Neural progenitor cell (in vitro differentiated cells): ENCODE results near the gene DTNA. TPM values are rescaled to one million over a fixed set of nuclear protein-coding genes. Genes with fewer than 3 reads are reported as not detected.

ENCODE experiments used
- DNase-seq: peaks from one replicate; pipeline ENCODE4 v3.0.0-alpha.2; 2016; ENCODE audit warnings: low spot score
- H2AFZ ChIP-seq: fragments of 200-600 bp; sonication (generic); replicated peaks from 2 replicates; pipeline ENCODE4 v1.6.1; 2016; ENCODE audit warnings: antibody characterized with exemption
- H3F3A ChIP-seq: fragments of 200-600 bp; sonication (generic); 2 replicates; pipeline ENCODE4 v1.6.1; 2016; ENCODE audit warnings: antibody characterized with exemption, low read depth
- H3K27ac ChIP-seq: fragments of 200-600 bp; sonication (generic); 2 replicates; pipeline ENCODE4 v1.5.1; 2016; ENCODE audit warnings: mild to moderate bottlenecking
- H3K27me3 ChIP-seq: fragments of 200-600 bp; sonication (generic); 2 replicates; pipeline ENCODE4 v1.6.1; 2016; ENCODE audit warnings: mild to moderate bottlenecking, moderate library complexity
- H3K36me3 ChIP-seq: fragments of 200-600 bp; sonication (generic); 2 replicates; pipeline ENCODE4 v1.5.1; 2016
- H3K4me1 ChIP-seq: fragments of 200-600 bp; sonication (generic); 2 replicates; pipeline ENCODE4 v1.6.1; 2016; ENCODE audit warnings: mixed run types
- H3K4me2 ChIP-seq: fragments of 200-600 bp; sonication (generic); 2 replicates; pipeline ENCODE4 v1.6.1; 2016
- H3K4me3 ChIP-seq: fragments of 200-600 bp; sonication (generic); 2 replicates; pipeline ENCODE4 v1.5.1; 2016
- H3K79me2 ChIP-seq: fragments of 200-600 bp; sonication (generic); 2 replicates; pipeline ENCODE4 v1.6.1; 2016; ENCODE audit warnings: low read depth
- H3K9ac ChIP-seq: fragments of 200-600 bp; sonication (generic); 2 replicates; pipeline ENCODE4 v1.6.1; 2016
- H3K9me3 ChIP-seq: fragments of 200-600 bp; sonication (generic); 2 replicates; pipeline ENCODE4 v1.5.1; 2016; ENCODE audit warnings: low read depth
- H4K20me1 ChIP-seq: fragments of 200-600 bp; sonication (generic); 2 replicates; pipeline ENCODE4 v1.6.1; 2016; ENCODE audit warnings: low read depth
- H3K27ac Mint-ChIP-seq: 3 replicates; pipeline ENCODE4 v1.8.0; 2021; ENCODE audit warnings: mixed read lengths
- H3K27me3 Mint-ChIP-seq: 2 replicates; pipeline ENCODE4 v1.8.0; 2022; ENCODE audit warnings: low read depth, mild to moderate bottlenecking, inconsistent platforms, moderate library complexity, mixed read lengths; ENCODE audit not compliant: insufficient read depth
- H3K36me3 Mint-ChIP-seq: 3 replicates; pipeline ENCODE4 v1.8.0; 2021; ENCODE audit warnings: mixed read lengths
- H3K4me1 Mint-ChIP-seq: 3 replicates; pipeline ENCODE4 v1.8.0; 2021; ENCODE audit warnings: mixed read lengths
- H3K4me3 Mint-ChIP-seq: 3 replicates; pipeline ENCODE4 v1.8.0; 2021; ENCODE audit warnings: mild to moderate bottlenecking, moderate library complexity, mixed read lengths
- H3K9me3 Mint-ChIP-seq: 3 replicates; pipeline ENCODE4 v1.8.0; 2020; ENCODE audit warnings: mixed read lengths
- CTCF ChIP-seq: fragments of 200-600 bp; sonication (generic); IDR thresholded peaks from 2 replicates; pipeline ENCODE4 v1.5.1; 2017; ENCODE audit warnings: antibody characterized with exemption, mild to moderate bottlenecking
- EZH2 ChIP-seq: fragments of 200-600 bp; sonication (generic); IDR thresholded peaks from 2 replicates; pipeline ENCODE4 v1.6.1; 2017; ENCODE audit warnings: antibody characterized with exemption, mild to moderate bottlenecking, moderate library complexity
- EZH2phosphoT487 ChIP-seq: fragments of 200-600 bp; sonication (generic); IDR thresholded peaks from 2 replicates; pipeline ENCODE4 v1.6.1; 2017; ENCODE audit warnings: antibody characterized with exemption
- total RNA-seq: library from RNA; depleted of rRNA; stranded (reverse); fragments of >200 nt; gene quantifications from 2 replicates; pipeline ENCODE4 v1.2.3, GENCODE V29; 2015; ENCODE audit warnings: low replicate concordance

DTNA gene
- total RNA-seq, 1 donor from 2014 or later: 15.0 TPM

GRCh38 chr18:34880403-34880802, 170.3 kb downstream of the DTNA start:
- TF ChIP-seq EZH2phosphoT487: no peak
- no peak for TF ChIP-seq CTCF
- TF ChIP-seq EZH2: no peak
- Mint-ChIP-seq H3K36me3 (peaks cover 19% of the 10 kb centered on the region), H3K9me3 (no peaks in the 10 kb centered on the region)

GRCh38 chr18:34880882-34881834, 171.1 kb downstream of the DTNA start:
- H3K27ac Mint-ChIP-seq: no peak overlapping the region

More at GRCh38 chr18:34880403-34880802, 170.3 kb downstream of the DTNA start:
- H3K27ac ChIP-seq: no peak overlapping the region
- Mint-ChIP-seq H3K4me3 (no peak overlapping the region), H3K27ac (no peak overlapping the region), H3K27me3 (no peaks in the 10 kb centered on the region), H3K4me1 (no peaks in the 10 kb centered on the region)
- no peaks in the 10 kb centered on the region for H3K9me3 ChIP-seq
- DNase-seq: no peak
- H3K4me2 ChIP-seq: no peak overlapping the region
- H3F3A ChIP-seq: no peaks in the 10 kb centered on the region
- no peaks in the 10 kb centered on the region for H4K20me1 ChIP-seq
- H3K27me3 ChIP-seq: no peaks in the 10 kb centered on the region
- H3K4me3 ChIP-seq: no peak overlapping the region
- no peak overlapping the region for H2AFZ ChIP-seq
- H3K36me3 ChIP-seq: no peaks in the 10 kb centered on the region
- H3K79me2 ChIP-seq: no peaks in the 10 kb centered on the region
- H3K9ac ChIP-seq: no peak overlapping the region
- peaks cover 3% of the 10 kb centered on the region for H3K4me1 ChIP-seq

GRCh38 chr18:34884436-34884835, 174.3 kb downstream of the DTNA start:
- Histone ChIP-seq H3K9ac (no peak overlapping the region), H3F3A (peaks cover 5% of the 10 kb centered on the region)
- H3K27ac Mint-ChIP-seq: no peak overlapping the region

More at GRCh38 chr18:34880882-34881834, 171.1 kb downstream of the DTNA start:
- no peak overlapping the region for H3K4me2 ChIP-seq
- no peaks in the 10 kb centered on the region for H3K9me3 Mint-ChIP-seq
- H3K4me3 ChIP-seq: no peak overlapping the region
- peaks cover 17% of the 10 kb centered on the region for H3K36me3 Mint-ChIP-seq
- no peaks in the 10 kb centered on the region for H3K36me3 ChIP-seq
- no peak overlapping the region for H3K27ac ChIP-seq
- no peak for DNase-seq
- H3K27me3 Mint-ChIP-seq: no peaks in the 10 kb centered on the region
- TF ChIP-seq CTCF (no peak), EZH2 (no peak), EZH2phosphoT487 (no peak)
- H3K27me3 ChIP-seq: no peaks in the 10 kb centered on the region
- no peaks in the 10 kb centered on the region for H4K20me1 ChIP-seq
- no peaks in the 10 kb centered on the region for H3K4me1 ChIP-seq
- H2AFZ ChIP-seq: no peak overlapping the region
- H3K9me3 ChIP-seq: no peaks in the 10 kb centered on the region
- H3K79me2 ChIP-seq: no peaks in the 10 kb centered on the region
- H3K9ac ChIP-seq: no peak overlapping the region
- H3K4me3 Mint-ChIP-seq: no peak overlapping the region
- H3K4me1 Mint-ChIP-seq: no peaks in the 10 kb centered on the region
- no peaks in the 10 kb centered on the region for H3F3A ChIP-seq

More at GRCh38 chr18:34884436-34884835, 174.3 kb downstream of the DTNA start:
- H2AFZ ChIP-seq: no peak overlapping the region
- H3K36me3 ChIP-seq: no peaks in the 10 kb centered on the region
- H4K20me1 ChIP-seq: no peaks in the 10 kb centered on the region
- H3K4me1 Mint-ChIP-seq: no peaks in the 10 kb centered on the region
- H3K4me1 ChIP-seq: peaks cover 6% of the 10 kb centered on the region
- no peaks in the 10 kb centered on the region for H3K9me3 ChIP-seq
- peaks cover 19% of the 10 kb centered on the region for H3K36me3 Mint-ChIP-seq
- no peaks in the 10 kb centered on the region for H3K79me2 ChIP-seq
- no peak overlapping the region for H3K4me2 ChIP-seq
- no peaks in the 10 kb centered on the region for H3K9me3 Mint-ChIP-seq
- no peaks in the 10 kb centered on the region for H3K27me3 ChIP-seq
- no peak overlapping the region for H3K4me3 ChIP-seq
- H3K27me3 Mint-ChIP-seq: peaks cover 2% of the 10 kb centered on the region
- DNase-seq: no peak
- H3K4me3 Mint-ChIP-seq: no peak overlapping the region
- H3K27ac ChIP-seq: no peak overlapping the region
- no peak for TF ChIP-seq EZH2
- no peak for TF ChIP-seq EZH2phosphoT487
- no peak for TF ChIP-seq CTCF
